Hepatocyte (in vitro differentiated cells): ENCODE data around the gene RELB. TPM values are rescaled to one million over a fixed set of nuclear protein-coding genes. Genes with fewer than 3 reads are reported as not detected.

Source experiments
- DNase-seq: peaks from one replicate; pipeline ENCODE4 v3.0.0-alpha.2; 2016; ENCODE audit warnings: low spot score
- H2AFZ ChIP-seq: fragments of 200-600 bp; sonication (generic); 2 replicates; pipeline ENCODE4 v1.6.0; 2016; ENCODE audit warnings: antibody characterized with exemption, mild to moderate bottlenecking
- H3K27ac ChIP-seq: fragments of 200-600 bp; sonication (generic); 2 replicates; pipeline ENCODE4 v1.5.1; 2016; ENCODE audit warnings: mild to moderate bottlenecking
- H3K27me3 ChIP-seq: fragments of 200-600 bp; sonication (generic); 2 replicates; pipeline ENCODE4 v1.6.1; 2016
- H3K36me3 ChIP-seq: fragments of 200-600 bp; sonication (generic); replicated peaks from 2 replicates; pipeline ENCODE4 v1.5.1; 2016; ENCODE audit warnings: low read depth; ENCODE audit not compliant: insufficient read depth
- H3K4me1 ChIP-seq: fragments of 200-600 bp; sonication (generic); 2 replicates; pipeline ENCODE4 v1.5.1; 2016; ENCODE audit warnings: mild to moderate bottlenecking, moderate library complexity; ENCODE audit not compliant: insufficient read depth
- H3K4me2 ChIP-seq: fragments of 200-600 bp; sonication (generic); 2 replicates; pipeline ENCODE4 v1.6.0; 2016
- H3K4me3 ChIP-seq: fragments of 200-600 bp; sonication (generic); 2 replicates; pipeline ENCODE4 v1.5.1; 2016; ENCODE audit warnings: mild to moderate bottlenecking
- H3K79me2 ChIP-seq: fragments of 200-600 bp; sonication (generic); 2 replicates; pipeline ENCODE4 v1.6.0; 2017; ENCODE audit warnings: mild to moderate bottlenecking
- H3K9me2 ChIP-seq: fragments of 200-600 bp; sonication (generic); replicated peaks from 2 replicates; pipeline ENCODE4 v1.6.0; 2017; ENCODE audit warnings: mild to moderate bottlenecking; ENCODE audit not compliant: insufficient read depth
- H3K9me3 ChIP-seq: fragments of 200-600 bp; sonication (generic); 2 replicates; pipeline ENCODE4 v1.5.1; 2016; ENCODE audit warnings: low read depth, mild to moderate bottlenecking
- H4K20me1 ChIP-seq: fragments of 200-600 bp; sonication (generic); 2 replicates; pipeline ENCODE4 v1.6.0; 2016; ENCODE audit warnings: mild to moderate bottlenecking; ENCODE audit not compliant: insufficient read depth, poor library complexity, severe bottlenecking
- CTCF ChIP-seq: fragments of 200-600 bp; sonication (generic); IDR thresholded peaks from 2 replicates; pipeline ENCODE4 v1.5.1; 2016; ENCODE audit warnings: antibody characterized with exemption, mild to moderate bottlenecking; ENCODE audit not compliant: poor library complexity
- EZH2 ChIP-seq: fragments of 200-600 bp; sonication (generic); IDR thresholded peaks from 2 replicates; pipeline ENCODE4 v1.6.1; 2016; ENCODE audit warnings: antibody characterized with exemption, mild to moderate bottlenecking, borderline replicate concordance
- EZH2phosphoT487 ChIP-seq: fragments of 200-600 bp; sonication (generic); IDR thresholded peaks from one replicate; pipeline ENCODE4 v1.6.1; 2018; ENCODE audit warnings: antibody characterized with exemption, mild to moderate bottlenecking, low read depth, moderate library complexity; ENCODE audit not compliant: unreplicated experiment, severe bottlenecking
- WGBS: methylation state at CpG from one replicate; pipeline ENCODE4 v1.1.6; 2016; ENCODE audit warnings: low lambda C conversion rate; ENCODE audit errors: missing lambda C conversion rate; 5-methylcytosine and 5-hydroxymethylcytosine counted together
- polyA plus RNA-seq: library from polyadenylated mRNA; unstranded; fragments of >200 nt; fragmentation: Nextera tagmentation; extraction: Ambion mirVana; gene quantifications from 2 replicates; pipeline ENCODE4 v1.2.1, GENCODE V29; 2016
- total RNA-seq: library from RNA; depleted of rRNA; stranded (reverse); fragments of >200 nt; gene quantifications from 2 replicates; pipeline ENCODE4 v1.2.3, GENCODE V29; 2014

RELB gene
- total and polyA plus RNA-seq, 2 experiments from 2014 or later: 6.3 to 9.1 TPM

GRCh38 chr19:45063851-45064801, 62.9 kb downstream of the RELB start:
- Histone ChIP-seq H3K4me2 (no peak overlapping the region), H3K27ac (no peak overlapping the region), H3K36me3 (no peaks in the 10 kb centered on the region), H3K4me1 (no peaks in the 10 kb centered on the region), H3K9me2 (no peaks in the 10 kb centered on the region), H3K27me3 (no peaks in the 10 kb centered on the region), H3K79me2 (no peaks in the 10 kb centered on the region), H3K4me3 (no peak overlapping the region), H2AFZ (no peak overlapping the region), H3K9me3 (no peaks in the 10 kb centered on the region), H4K20me1 (no peaks in the 10 kb centered on the region)
- no peak for TF ChIP-seq EZH2
- no peak for TF ChIP-seq EZH2phosphoT487
- TF ChIP-seq CTCF: no peak
- WGBS: 99% methylated on average over 41 of the region's 85 CpGs
- DNase-seq: no peak

GRCh38 chr19:45066921-45067661, 65.8 kb downstream of the RELB start:
- no peak for TF ChIP-seq EZH2phosphoT487
- TF ChIP-seq CTCF: no peak
- no peak for TF ChIP-seq EZH2
- WGBS: 95% methylated on average over 35 of the region's 38 CpGs
- no peak overlapping the region for H3K27ac ChIP-seq
- no peak overlapping the region for H3K4me2 ChIP-seq
- no peaks in the 10 kb centered on the region for H3K4me1 ChIP-seq
- H3K9me3 ChIP-seq: no peaks in the 10 kb centered on the region
- H3K4me3 ChIP-seq: no peak overlapping the region
- no peaks in the 10 kb centered on the region for H4K20me1 ChIP-seq
- H3K9me2 ChIP-seq: no peaks in the 10 kb centered on the region
- H2AFZ ChIP-seq: no peak overlapping the region
- no peak for DNase-seq
- no peaks in the 10 kb centered on the region for H3K27me3 ChIP-seq
- no peaks in the 10 kb centered on the region for H3K79me2 ChIP-seq
- H3K36me3 ChIP-seq: no peaks in the 10 kb centered on the region

GRCh38 chr19:45068041-45068440, 66.8 kb downstream of the RELB start:
- no peaks in the 10 kb centered on the region for H3K36me3 ChIP-seq
- 98% methylated on average over 7 of the region's 10 CpGs for WGBS

More at GRCh38 chr19:45068041-45068440, 66.8 kb downstream of the RELB start:
- no peak for DNase-seq
- no peaks in the 10 kb centered on the region for H3K9me3 ChIP-seq
- no peaks in the 10 kb centered on the region for H4K20me1 ChIP-seq
- no peak overlapping the region for H2AFZ ChIP-seq
- no peaks in the 10 kb centered on the region for H3K79me2 ChIP-seq
- H3K9me2 ChIP-seq: no peaks in the 10 kb centered on the region
- no peak for TF ChIP-seq EZH2phosphoT487
- TF ChIP-seq EZH2: no peak
- H3K4me1 ChIP-seq: no peaks in the 10 kb centered on the region
- H3K27ac ChIP-seq: no peak overlapping the region
- H3K4me2 ChIP-seq: no peak overlapping the region
- H3K4me3 ChIP-seq: no peak overlapping the region
- H3K27me3 ChIP-seq: no peaks in the 10 kb centered on the region
